Gastrocnemius medialis (tissue), 4 donors: ENCODE data around the gene LARP7.

Experiments used
- POLR2A ChIP-seq, 2 donors: fragments of 450-650 bp; IDR thresholded peaks; one replicate each; pipeline ENCODE4 v1.6.1; 2017; ENCODE audit warnings: antibody characterized with exemption in 2 of 2, mild to moderate bottlenecking in 2 of 2, moderate library complexity in 2 of 2
- TF ChIP-seq, protein P1 (sequence below), 5 experiments: fragments of 450-650 bp in 3 of 5; fragments of 200-600 bp in 2 of 5; sonication (generic) in 2 of 5; IDR thresholded peaks in 4 of 5; conservative IDR thresholded peaks in 1 of 5; 1 replicate in 4 of 5; 2 replicates in 1 of 5; pipeline ENCODE4 v1.5.1; 2016 to 2019; ENCODE audit warnings: antibody characterized with exemption in 5 of 5, mild to moderate bottlenecking in 3 of 5, moderate library complexity in 3 of 5

- TF ChIP-seq, protein P1, sequence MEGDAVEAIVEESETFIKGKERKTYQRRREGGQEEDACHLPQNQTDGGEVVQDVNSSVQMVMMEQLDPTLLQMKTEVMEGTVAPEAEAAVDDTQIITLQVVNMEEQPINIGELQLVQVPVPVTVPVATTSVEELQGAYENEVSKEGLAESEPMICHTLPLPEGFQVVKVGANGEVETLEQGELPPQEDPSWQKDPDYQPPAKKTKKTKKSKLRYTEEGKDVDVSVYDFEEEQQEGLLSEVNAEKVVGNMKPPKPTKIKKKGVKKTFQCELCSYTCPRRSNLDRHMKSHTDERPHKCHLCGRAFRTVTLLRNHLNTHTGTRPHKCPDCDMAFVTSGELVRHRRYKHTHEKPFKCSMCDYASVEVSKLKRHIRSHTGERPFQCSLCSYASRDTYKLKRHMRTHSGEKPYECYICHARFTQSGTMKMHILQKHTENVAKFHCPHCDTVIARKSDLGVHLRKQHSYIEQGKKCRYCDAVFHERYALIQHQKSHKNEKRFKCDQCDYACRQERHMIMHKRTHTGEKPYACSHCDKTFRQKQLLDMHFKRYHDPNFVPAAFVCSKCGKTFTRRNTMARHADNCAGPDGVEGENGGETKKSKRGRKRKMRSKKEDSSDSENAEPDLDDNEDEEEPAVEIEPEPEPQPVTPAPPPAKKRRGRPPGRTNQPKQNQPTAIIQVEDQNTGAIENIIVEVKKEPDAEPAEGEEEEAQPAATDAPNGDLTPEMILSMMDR (IDR thresholded peaks at IDR 0.05 in 4 of 5, conservative IDR thresholded peaks at IDR 0.05 in 1 of 5): peak; percentile 92 to 100 (median 99)
- TF ChIP-seq POLR2A (IDR thresholded peaks at IDR 0.05): peak; percentile 49 to 52
Measured at GRCh38 chr4:112636688-112637551, at the start of gene LARP7, which contains the start of gene ZGRF1.
